Ishikawa (cell line): ENCODE measurements around the gene CFAP46.

Source experiments
- CEBPB ChIP-seq: IDR thresholded peaks from 2 replicates; pipeline ENCODE4 v1.6.1; 2012
- CREB1 ChIP-seq: IDR thresholded peaks from 2 replicates; pipeline ENCODE4 v1.6.1; 2012; ENCODE audit warnings: low read depth
- EGR1 ChIP-seq: IDR thresholded peaks from 2 replicates; pipeline ENCODE4 v1.6.1; 2012
- EP300 ChIP-seq: IDR thresholded peaks from 2 replicates; pipeline ENCODE4 v1.6.1; 2012; ENCODE audit warnings: borderline replicate concordance
- FOXM1 ChIP-seq: IDR thresholded peaks from 2 replicates; pipeline ENCODE4 v1.6.1; 2012; ENCODE audit warnings: low read depth, borderline replicate concordance
- MAX ChIP-seq: IDR thresholded peaks from 2 replicates; pipeline ENCODE4 v1.6.1; 2012
- NFIC ChIP-seq: IDR thresholded peaks from 2 replicates; pipeline ENCODE4 v1.6.1; 2012
- RAD21 ChIP-seq: IDR thresholded peaks from 2 replicates; pipeline ENCODE4 v1.6.1; 2012; ENCODE audit warnings: low read depth
- REST ChIP-seq: IDR thresholded peaks from 2 replicates; pipeline ENCODE4 v1.6.1; 2012; ENCODE audit warnings: low read depth, mild to moderate bottlenecking
- TAF1 ChIP-seq: IDR thresholded peaks from 2 replicates; pipeline ENCODE4 v1.6.1; 2012; ENCODE audit warnings: low read depth, mild to moderate bottlenecking
- TCF12 ChIP-seq: IDR thresholded peaks from 2 replicates; pipeline ENCODE4 v1.6.1; 2012; ENCODE audit warnings: low read depth
- TEAD4 ChIP-seq: IDR thresholded peaks from 2 replicates; pipeline ENCODE4 v1.6.1; 2012
- USF1 ChIP-seq: IDR thresholded peaks from 2 replicates; pipeline ENCODE4 v1.6.1; 2012
- YY1 ChIP-seq: IDR thresholded peaks from 2 replicates; pipeline ENCODE4 v1.6.1; 2012; ENCODE audit warnings: low read depth
- ZBTB7A ChIP-seq: IDR thresholded peaks from 2 replicates; pipeline ENCODE4 v1.6.1; 2012; ENCODE audit warnings: low read depth

Gene CFAP46

GRCh38 chr10:132839061-132839460 lies 103.3 kb downstream of the CFAP46 start:
- TF ChIP-seq REST = no peak

GRCh38 chr10:132838346-132838970 lies 103.9 kb downstream of the CFAP46 start:
- TF ChIP-seq RAD21 (no peak), CREB1 (no peak), MAX (no peak), ZBTB7A (no peak), NFIC (no peak), USF1 (no peak), TAF1 (no peak), TCF12 (no peak), YY1 (no peak), EGR1 (no peak)

- TF ChIP-seq TAF1 (no peak), YY1 (no peak), TEAD4 (no peak), USF1 (no peak), NFIC (no peak), RAD21 (no peak; the same call in 1 of the 2 replicates), ZBTB7A (no peak), CREB1 (no peak), REST (no peak), EP300 (no peak), EGR1 (no peak), MAX (no peak), TCF12 (no peak)
Measured at GRCh38 chr10:132837905-132838304, 104.5 kb downstream of the CFAP46 start.

- TF ChIP-seq RAD21 (peak; percentile 93), EGR1 (no peak), ZBTB7A (peak; percentile 88)
Measured at GRCh38 chr10:132836832-132837540, 105.4 kb downstream of the CFAP46 start.

GRCh38 chr10:132836248-132836831 lies 106.0 kb downstream of the CFAP46 start:
- peak; percentile 18; the same call in 1 of the 2 replicates for TF ChIP-seq TEAD4
- TF ChIP-seq CREB1 = no peak
- peak; percentile 40 for TF ChIP-seq MAX
- no peak for TF ChIP-seq EGR1
- TF ChIP-seq RAD21 = peak; percentile 12; the same call in 1 of the 2 replicates
- TF ChIP-seq NFIC = peak; percentile 89
- no peak for TF ChIP-seq CEBPB
- peak; percentile 73 for TF ChIP-seq TCF12
- TF ChIP-seq REST = no peak
- TF ChIP-seq ZBTB7A = 0 out of 2 replicates have a peak, but pooled peaks have one; percentile 39
- peak; percentile 26; the same call in 1 of the 2 replicates for TF ChIP-seq TAF1
- TF ChIP-seq USF1 = no peak
- 0 out of 2 replicates have a peak, but pooled peaks have one; percentile 21 for TF ChIP-seq EP300
- peak; percentile 35; the same call in 1 of the 2 replicates for TF ChIP-seq YY1
- TF ChIP-seq FOXM1 = no peak
